ENCODE measurements around the gene TRANK1.
A peak's percentile ranks its signal among the peaks of the same experiment; 100 is the strongest.
"Not testable (repeated sequence)": the region's sequence is repeated elsewhere in the genome, so short reads cannot be mapped to it uniquely, and the experiment has no call there.

The TRANK1 gene

DNA sequence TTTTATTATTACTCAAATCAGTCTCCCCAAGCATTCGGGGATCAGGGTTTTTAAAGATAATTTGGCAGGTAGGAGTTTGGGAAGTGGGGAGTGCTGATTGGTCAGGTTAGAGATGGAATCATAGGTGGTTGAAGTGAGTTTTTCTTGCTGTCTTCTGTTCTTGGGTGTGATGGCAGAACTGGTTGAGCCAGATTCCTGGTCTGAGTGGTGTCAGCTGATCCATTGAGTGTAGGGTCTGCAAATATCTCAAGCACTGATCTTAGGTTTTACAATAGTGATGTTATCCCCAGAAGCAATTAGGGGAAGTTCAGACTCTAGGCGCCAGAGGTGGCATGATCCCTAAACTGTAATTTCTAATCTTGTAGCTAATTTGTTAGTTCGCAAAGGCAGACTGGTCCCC, 20.6 kb upstream of the TRANK1 start:
- TF ChIP-seq, protein P1, sequence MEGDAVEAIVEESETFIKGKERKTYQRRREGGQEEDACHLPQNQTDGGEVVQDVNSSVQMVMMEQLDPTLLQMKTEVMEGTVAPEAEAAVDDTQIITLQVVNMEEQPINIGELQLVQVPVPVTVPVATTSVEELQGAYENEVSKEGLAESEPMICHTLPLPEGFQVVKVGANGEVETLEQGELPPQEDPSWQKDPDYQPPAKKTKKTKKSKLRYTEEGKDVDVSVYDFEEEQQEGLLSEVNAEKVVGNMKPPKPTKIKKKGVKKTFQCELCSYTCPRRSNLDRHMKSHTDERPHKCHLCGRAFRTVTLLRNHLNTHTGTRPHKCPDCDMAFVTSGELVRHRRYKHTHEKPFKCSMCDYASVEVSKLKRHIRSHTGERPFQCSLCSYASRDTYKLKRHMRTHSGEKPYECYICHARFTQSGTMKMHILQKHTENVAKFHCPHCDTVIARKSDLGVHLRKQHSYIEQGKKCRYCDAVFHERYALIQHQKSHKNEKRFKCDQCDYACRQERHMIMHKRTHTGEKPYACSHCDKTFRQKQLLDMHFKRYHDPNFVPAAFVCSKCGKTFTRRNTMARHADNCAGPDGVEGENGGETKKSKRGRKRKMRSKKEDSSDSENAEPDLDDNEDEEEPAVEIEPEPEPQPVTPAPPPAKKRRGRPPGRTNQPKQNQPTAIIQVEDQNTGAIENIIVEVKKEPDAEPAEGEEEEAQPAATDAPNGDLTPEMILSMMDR (IDR thresholded peaks at IDR 0.05; ENCODE audit: insufficient read depth, low read depth, low read length, missing control alignments) = no peak
- no peak overlapping the region for H3K4me3 ChIP-seq (ENCODE audit: low read length)
- peak; percentile 76 for DNase-seq (ENCODE audit: low read depth)

DNA sequence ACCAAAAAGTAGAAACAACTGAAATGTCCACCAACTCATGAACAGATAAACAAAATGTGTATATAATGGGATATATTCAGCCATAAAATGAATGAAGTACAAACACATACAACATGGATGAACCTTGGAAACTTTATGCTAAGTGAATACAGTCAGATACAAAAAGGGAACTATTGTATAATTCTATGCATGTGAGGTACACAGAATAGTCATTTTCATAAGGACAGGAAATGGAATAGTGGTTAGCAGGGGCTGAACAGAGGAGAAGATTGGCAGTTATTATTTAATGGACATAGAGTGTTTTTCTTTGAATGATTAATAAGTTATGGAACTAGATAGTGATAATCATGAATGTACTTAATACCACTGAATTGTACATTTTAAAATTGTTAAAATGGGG, 20.0 kb upstream of the TRANK1 start:
- TF ChIP-seq, protein P1 (IDR thresholded peaks at IDR 0.05; ENCODE audit: insufficient read depth, low read depth, low read length, missing control alignments) = no peak
- H3K4me3 ChIP-seq (ENCODE audit: low read length) = no peak overlapping the region
- no peak for DNase-seq (ENCODE audit: low read depth)

DNA sequence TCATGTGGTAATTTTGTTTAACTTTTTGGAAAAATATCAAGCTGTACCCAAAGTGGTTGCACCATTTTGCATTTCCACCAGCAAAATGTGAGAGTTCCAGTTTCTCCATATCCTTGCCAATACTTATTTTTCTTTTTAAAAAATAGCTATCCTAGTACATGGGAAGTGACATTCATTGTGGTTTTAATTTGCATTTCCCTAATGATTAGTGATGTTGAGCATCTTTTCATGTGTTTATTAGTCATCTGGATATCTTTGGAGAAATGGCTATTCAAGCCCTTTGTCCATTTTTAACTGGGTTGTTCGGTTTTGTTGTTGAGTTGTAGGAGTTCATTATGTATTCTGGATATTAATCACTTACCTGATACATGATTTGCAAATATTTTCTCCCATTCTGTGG, 19.5 kb upstream of the TRANK1 start:
- no peak for DNase-seq (ENCODE audit: low read depth)
- TF ChIP-seq, protein P1 (IDR thresholded peaks at IDR 0.05; ENCODE audit: insufficient read depth, low read depth, low read length, missing control alignments) = no peak
- H3K4me3 ChIP-seq (ENCODE audit: low read length) = no peak overlapping the region

DNA sequence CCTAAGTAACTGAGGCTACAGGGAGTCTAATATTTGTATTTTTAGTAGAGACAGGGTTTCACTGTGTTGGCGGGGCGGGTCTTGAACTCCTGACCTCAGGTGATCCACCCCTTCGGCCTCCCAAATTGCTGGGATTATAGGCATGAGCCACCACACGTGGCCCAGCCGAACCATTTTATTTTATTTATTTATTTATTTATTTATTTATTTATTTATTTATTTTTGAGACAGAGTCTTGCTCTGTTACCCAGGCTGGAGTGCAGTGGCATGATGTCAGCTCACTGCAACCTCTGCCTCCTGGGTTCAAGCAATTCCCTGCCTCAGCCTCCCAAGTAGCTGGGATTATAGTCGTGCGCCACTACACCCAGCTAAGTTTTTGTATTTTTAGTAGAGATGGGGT, 18.2 kb upstream of the TRANK1 start:
- DNase-seq (ENCODE audit: low read depth); H3K4me3 ChIP-seq (ENCODE audit: low read length): not testable (repeated sequence)

DNA sequence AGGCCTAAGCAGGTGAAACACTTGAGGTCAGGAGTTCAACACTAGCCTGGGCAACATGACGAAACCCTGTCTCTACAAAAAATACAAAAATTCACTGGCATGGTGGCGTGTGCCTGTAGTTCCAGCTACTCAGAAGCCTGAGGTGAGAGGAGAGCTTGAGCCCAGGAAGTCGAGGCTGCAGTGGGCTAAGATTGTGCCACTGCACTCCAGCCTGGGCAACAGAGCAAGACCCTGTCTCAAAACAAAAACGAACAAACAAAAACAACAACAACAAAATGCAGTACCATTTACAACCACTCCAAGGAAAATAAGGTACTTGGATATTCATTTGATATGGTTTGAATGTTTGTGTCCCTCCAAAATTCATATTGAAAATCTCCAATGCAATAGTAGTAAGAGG, 15.6 kb upstream of the TRANK1 start:
- no peak for DNase-seq (ENCODE audit: low read depth)
- H3K4me3 ChIP-seq (ENCODE audit: low read length) = no peak overlapping the region
- TF ChIP-seq, protein P1 (IDR thresholded peaks at IDR 0.05; ENCODE audit: insufficient read depth, low read depth, low read length, missing control alignments) = no peak

DNA sequence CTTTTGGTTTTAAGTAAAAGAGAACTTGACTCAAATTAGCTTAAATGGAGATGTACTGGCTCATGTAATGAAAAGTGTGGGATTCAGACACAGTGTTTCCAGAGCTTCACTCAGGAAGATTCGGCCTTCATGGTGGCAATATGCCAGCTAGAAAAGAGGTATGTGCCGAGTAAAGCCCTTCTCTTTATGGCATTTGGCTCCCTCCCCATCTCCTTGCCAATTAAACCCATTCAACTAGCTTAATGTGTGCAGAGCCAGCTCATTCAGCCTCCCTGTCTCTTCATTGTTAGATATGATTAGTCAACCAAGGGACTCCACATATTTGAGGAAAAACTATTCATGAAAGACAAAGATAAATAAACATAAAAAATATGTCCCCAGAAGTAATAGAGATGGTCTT, 15.0 kb upstream of the TRANK1 start:
- no peak overlapping the region for H3K4me3 ChIP-seq (ENCODE audit: low read length)
- TF ChIP-seq, protein P1 (IDR thresholded peaks at IDR 0.05; ENCODE audit: insufficient read depth, low read depth, low read length, missing control alignments) = no peak
- DNase-seq (ENCODE audit: low read depth) = peak; percentile 7

DNA sequence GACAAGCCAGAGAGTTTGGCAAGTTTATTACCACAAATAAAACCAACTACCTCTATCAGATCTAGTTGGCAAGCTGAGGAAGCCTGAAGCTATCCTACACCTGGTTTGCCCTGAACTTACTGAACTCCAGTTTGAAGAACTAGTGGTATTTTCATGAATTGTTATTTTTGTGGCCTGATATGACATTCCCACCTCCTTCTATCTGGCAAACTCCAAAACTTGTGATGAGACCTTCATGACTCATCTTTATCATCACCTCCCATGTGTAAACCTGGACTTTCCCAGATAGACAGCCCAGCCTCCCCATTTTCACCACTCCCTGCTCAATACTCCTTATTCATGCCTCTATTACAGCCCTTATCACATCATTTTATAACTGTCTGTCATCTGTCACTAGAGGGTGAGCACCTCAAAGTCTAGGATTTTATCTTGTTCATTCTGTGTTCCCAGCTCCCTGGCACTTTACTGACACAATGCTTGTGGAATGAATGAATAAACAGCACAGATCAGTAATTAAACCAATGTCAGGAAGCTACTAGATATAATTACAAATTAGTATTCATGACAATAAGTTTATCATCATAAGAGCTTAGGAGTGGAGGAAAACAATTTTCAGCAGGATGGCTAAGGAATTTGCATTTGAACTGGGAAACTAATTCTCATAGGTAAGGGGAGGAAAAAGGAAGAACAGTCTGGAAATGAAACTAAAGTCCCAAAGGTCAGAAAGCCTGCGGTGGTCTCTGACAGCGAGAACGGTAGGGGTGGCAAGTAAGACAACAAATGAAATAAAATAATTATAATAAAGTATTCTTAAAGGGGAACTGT, 13.2 kb upstream of the TRANK1 start:
- DNase-seq (ENCODE audit: low read depth) = peak; percentile 93

More for the DNA sequence above, 13.2 kb upstream of the TRANK1 start:
- H3K4me3 ChIP-seq (ENCODE audit: low read length) = no peak overlapping the region
- TF ChIP-seq, protein P1 (IDR thresholded peaks at IDR 0.05; ENCODE audit: insufficient read depth, low read depth, low read length, missing control alignments) = no peak

All from epithelial cell of esophagus (primary cell).